ENCODE measurements around the gene GHRHR. TPM values are rescaled to one million over a fixed set of nuclear protein-coding genes. Genes with fewer than 3 reads are reported as not detected.

Gene GHRHR
- polyA plus RNA-seq, 4 donors = 0.41 to 0.55 (median 0.43) TPM; not detected in 1

DNA sequence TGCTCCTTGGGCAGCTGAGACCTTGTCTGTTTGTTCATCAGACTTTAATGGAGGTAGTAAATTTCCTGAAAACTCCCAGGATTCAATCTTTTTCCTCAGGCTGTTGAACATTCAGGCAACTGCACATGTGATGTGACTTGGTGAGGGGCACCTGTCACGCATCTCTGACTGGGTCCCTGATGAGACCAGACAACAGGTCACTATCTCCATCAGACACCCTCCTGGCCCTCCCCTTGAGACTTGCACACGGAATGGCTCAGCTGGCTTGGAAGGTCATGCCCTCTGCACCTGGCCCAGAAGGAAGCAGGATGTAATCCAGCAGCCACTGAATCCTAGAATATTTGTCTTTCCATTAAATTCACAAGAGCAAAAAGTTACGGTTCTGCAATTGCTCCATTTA lies 36.2 kb upstream of the GHRHR start:
- no peak for DNase-seq (ENCODE audit: low read depth in 4 of 4, low spot score in 2 of 4)

DNA sequence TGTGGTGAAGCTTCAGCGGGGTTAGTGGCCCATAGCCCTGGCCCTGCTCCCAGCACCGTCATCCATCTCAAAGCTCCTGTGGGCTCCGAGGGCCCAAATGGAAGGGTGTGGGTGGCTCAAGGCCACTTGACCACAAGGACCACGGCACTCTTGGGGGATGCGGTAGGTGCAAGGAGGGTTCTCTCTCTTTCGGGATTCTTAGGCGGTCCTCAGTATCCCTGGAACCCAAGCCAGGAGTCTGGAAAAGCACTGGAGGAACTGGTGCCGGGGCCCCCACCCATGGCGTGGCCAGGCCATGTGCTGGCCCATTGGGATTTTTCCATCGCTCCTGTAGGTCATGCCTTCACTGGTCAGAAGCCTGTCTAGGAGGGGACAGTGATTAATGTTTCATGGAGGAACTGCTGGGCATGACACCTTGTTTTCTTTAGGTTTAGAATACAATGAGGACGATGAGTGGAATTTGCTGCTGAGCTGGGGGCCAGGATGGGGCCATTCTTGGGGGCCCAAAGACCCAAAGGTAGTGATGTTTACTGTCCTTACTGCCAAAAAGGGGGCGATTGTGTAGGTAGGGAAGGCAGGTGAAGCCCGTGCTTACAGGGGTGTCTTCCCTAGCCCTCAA lies 35.4 kb upstream of the GHRHR start:
- DNase-seq (ENCODE audit: low read depth in 4 of 4, low spot score in 2 of 4) = no peak

GRCh38 chr7:30929686-30930085 lies 34.1 kb upstream of the GHRHR start:
- DNase-seq (ENCODE audit: low read depth in 4 of 4, low spot score in 2 of 4) = no peak

DNA sequence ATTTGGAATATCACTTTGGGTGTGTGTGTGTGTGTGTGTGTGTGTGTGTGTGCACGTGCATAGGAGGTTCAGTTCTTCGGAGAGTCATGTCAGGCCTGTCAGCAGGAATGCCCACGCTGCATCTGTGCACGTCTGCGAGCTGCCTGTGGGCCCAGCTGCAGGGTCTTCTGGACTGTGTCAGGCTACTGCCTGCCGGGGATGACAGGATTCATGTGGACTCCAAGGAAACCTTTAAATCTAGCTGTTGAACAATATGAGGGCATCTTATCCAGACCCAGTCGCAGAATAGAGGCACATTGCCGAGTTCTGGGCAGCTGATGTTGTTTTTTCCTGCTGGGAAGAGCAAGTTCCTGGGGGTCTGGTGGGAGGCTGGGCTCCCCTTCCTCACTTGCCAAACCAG lies 33.1 kb upstream of the GHRHR start:
- DNase-seq (ENCODE audit: low read depth in 4 of 4, low spot score in 2 of 4) = no peak

- no peak for DNase-seq (ENCODE audit: low read depth in 4 of 4, low spot score in 2 of 4)
Measured at GRCh38 chr7:30931161-30931928, 32.4 kb upstream of the GHRHR start.

DNA sequence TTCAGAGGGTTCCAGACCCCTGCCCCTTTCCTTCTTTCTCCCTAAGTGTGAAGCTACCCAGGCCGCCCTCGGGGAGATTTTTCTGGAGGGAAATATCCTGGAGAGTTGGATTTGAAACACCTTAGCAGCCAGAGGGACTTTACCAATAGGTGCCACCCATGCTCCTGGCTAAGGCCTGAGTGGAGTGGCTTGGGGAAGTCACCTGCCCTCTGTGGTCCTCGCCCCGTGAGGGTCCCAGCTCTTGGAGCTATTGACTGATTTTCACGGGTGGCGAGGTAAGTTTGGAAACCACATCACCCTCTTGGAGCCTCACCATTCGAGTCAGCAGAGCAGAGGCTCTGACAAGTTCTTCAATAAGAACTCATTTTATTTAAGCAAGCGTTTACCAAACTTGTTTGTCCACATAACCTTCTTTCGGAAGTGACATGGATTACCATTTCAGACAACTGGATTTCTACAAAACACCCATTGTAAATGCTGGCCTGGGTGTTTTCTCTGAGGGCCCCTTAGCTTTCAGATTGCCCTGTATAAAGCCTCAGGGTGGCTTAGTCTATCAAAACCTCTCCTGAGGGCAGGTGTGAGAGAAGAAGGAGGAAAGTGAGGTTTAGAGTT lies 31.7 kb upstream of the GHRHR start:
- DNase-seq (ENCODE audit: low read depth in 4 of 4, low spot score in 2 of 4) = no peak

GRCh38 chr7:30932562-30932961 lies 31.2 kb upstream of the GHRHR start:
- DNase-seq (ENCODE audit: low read depth in 4 of 4, low spot score in 2 of 4) = no peak

DNA sequence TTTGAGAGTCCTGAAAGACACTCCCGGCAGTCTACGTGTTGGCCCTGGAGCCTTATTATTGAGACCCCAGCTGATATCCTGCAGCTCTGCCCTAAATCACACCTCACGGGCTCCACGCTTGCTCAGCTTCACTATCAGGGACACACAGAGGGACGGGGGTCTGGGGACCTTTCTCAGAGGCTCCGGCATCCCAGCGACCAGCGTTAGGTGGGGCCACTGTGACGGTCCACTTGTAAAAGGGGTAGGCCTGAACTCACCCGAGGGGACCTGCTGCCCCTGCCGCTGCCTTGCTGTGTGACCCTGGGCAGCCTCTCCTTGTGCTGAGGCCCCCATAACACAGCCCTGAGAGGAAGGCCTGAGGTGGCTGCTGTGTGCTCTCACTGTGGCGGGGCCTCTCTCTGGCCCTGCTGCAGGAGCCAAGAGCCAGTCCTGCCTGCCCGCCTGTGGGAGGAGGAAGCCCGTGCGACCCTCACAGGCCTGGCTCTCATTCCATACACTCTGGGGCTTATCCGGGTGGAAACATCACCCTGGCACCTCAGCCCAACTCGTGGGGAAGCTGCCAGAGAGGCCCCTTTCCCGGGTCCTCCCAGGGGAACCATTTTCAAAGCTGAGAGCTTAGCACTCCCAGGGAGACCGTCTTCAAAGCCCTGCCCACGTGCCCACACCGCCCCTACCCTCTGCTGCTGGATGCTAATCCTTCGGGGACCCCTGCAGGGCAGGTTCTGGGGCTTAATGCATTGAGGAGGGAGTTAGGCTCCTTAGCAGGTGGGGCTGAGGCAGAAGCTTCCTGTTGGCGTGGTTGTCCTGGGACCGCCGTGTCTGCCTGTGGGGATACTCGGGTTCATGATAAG lies 30.4 kb upstream of the GHRHR start:
- DNase-seq (ENCODE audit: low read depth in 4 of 4, low spot score in 2 of 4) = no peak

DNA sequence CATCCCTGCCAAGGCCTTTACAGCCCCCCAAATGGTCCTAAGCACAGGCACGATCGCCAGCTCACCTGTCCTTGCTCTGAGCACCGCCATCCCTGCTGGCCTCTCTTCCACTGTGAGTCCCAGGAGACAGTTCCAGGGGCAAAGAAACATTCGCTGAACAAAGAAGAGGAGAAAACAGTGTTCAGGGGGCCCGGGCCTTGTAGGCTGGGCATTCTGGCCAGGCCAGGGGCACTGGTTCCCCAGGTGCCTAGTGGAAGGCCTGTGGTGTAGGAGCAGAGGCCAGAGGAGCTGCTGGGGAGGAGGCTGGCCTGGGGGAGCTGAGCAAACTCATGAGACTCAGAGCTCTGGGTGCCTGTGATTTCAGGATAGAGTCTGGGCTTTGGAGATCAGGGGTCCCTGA lies 29.5 kb upstream of the GHRHR start:
- no peak for DNase-seq (ENCODE audit: low read depth in 4 of 4, low spot score in 2 of 4)

DNA sequence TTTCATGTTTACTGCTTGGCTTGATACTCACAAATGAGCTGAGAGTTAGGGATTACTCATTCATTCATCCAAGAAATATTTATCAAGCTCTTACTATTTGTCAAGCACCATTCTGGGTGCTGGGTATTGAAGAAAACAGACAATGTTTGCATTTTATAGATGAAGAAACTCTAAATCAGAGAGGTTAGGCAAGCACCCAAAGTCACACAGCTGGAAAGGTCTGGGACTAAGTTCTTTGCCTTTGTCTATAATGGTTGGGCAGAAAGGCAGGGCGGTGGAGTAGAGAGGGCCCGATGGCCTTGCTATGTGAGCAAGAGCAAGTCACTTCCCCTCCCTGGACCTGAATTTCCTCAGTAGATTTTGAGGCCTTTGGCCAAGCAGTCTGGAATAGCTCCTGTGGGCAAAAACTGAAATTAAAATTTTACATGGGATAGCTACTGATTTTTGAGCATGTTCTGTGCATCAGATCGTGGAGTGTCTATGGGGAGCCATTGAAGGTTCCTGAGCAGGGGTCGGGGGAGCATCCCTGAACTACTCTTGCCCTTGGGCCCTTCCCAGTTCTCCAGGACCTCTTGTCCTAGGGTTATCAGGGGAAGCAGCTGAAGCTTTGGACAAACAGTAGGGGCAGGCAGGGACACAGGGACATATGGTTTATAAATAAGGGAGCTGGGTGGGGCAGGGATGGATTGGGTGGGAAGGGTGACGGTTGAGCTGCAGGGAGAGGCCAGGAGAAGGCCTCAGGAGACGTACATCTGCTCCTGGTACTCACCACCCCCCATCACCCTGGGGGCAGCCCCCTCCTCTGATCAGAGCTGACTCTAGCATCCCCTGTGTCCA lies 28.8 kb upstream of the GHRHR start:
- no peak for DNase-seq (ENCODE audit: low read depth in 4 of 4, low spot score in 2 of 4)

- DNase-seq (ENCODE audit: low read depth in 4 of 4, low spot score in 2 of 4) = no peak
Measured at GRCh38 chr7:30935569-30935877, 28.2 kb upstream of the GHRHR start.

DNA sequence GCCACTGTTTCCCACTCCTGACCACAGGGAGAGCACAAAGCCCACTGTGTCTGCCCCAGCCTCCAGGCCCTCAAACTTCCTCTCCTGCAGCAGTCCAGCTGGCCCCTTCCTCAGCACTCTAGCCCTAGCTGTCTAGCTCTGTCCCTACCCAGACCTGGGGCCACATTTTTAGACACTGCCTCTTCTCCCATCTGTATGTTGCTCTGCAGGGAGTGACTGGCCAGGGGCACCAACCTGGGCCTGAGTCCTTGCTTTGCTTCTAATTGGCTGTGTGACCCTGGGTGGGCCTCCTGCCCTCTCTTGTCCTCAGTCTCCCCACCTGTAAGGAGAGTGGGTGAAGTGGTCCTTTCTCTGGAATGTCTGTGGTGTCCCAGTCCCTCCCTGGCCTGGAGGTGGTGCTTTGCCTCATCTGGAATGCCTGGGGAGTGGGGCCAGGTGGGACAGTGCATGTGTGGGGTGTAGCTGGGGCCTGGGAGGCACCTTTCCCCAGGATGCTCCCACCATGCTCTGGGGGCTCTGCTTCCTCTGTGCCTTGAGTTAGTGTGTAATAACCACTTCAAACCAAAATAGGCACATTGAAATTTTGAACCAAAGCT lies 27.0 kb upstream of the GHRHR start:
- no peak for DNase-seq (ENCODE audit: low read depth in 4 of 4, low spot score in 2 of 4)

GRCh38 chr7:30937416-30937815 lies 26.3 kb upstream of the GHRHR start:
- no peak for DNase-seq (ENCODE audit: low read depth in 4 of 4, low spot score in 2 of 4)

DNA sequence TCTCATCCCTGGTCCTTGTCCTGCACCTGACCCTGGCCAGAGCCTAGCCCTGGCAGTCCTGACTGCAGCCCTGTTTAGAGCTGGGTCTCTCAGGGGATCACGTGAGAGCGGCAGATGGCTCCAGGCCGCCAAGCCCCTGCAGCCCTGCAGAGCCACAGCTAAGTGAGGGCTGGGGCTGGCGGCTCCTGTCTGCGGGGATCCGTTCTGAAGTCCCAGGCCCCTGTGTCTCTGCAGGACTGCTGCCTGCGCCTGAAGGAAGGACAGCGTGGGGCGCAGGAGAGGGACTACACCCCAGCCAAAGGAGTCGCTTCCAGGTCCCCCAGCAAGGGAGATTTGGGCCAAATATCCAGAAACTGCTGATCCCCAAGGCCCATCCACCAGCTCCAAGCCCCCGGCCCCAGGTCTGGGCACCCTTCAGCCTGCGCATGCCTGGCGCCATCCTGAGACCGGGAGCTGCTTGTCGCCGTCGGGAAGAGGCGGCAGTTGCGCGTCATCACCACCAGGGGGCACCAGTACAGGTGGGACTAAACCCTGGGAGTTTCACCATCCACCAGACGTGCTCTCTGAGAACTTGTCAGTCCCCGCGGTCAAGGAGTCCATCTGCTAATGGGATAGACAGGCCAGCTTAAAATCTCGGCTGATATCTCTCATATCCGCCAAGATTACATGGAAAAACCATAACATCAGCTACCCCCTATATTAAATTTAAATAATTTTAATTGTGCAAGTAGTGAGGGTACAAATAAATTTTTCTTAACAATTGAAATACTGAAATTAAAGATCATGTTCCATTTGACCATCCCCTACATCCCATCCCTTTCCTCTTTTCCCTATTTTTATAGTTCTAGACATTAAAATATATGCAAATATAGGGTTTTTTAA lies 25.1 kb upstream of the GHRHR start:
- DNase-seq (ENCODE audit: low read depth in 4 of 4, low spot score in 2 of 4) = peak; percentile 37 to 61 (median 58)

- no peak for DNase-seq (ENCODE audit: low read depth in 4 of 4, low spot score in 2 of 4)
Measured at GRCh38 chr7:30941582-30942323, 22.0 kb upstream of the GHRHR start.

- DNase-seq (ENCODE audit: low read depth in 4 of 4, low spot score in 2 of 4) = no peak
Measured at GRCh38 chr7:30950197-30950596, 13.6 kb upstream of the GHRHR start.

DNA sequence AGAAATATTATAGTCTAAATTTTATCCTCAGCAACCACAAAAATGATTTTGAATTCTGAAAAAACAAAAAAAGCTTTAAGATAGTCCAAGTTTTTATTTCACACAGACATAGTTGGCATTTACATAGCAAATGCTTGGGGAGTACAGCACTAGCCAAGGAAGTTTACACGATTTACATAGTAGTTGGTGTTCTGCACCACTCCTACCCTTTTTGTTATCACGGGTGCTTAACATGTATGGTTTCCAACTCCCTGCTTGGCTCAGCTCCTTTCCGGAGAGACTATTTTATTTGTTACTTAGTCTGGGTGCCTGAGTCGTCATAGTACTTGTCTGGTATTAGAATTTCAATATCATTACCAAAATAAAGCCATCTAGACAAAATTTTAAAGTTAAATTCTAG lies 8.8 kb upstream of the GHRHR start:
- no peak for DNase-seq (ENCODE audit: low read depth in 4 of 4, low spot score in 2 of 4)

- DNase-seq (ENCODE audit: low read depth in 4 of 4, low spot score in 2 of 4) = no peak
Measured at GRCh38 chr7:30956704-30957103, 7.0 kb upstream of the GHRHR start.
